ENCODE data around the gene MTG1. TPM values are rescaled to one million over a fixed set of nuclear protein-coding genes. Genes with fewer than 3 reads are reported as not detected.

The MTG1 gene
- total and polyA plus RNA-seq, 8 donors, result 17.2 to 62.9 (median 23.1) TPM

- Histone ChIP-seq H3K36me3 (peaks cover 0 to 19% (median 12%) of the 10 kb centered on the region in 3 donors), H3K4me3 (no peak overlapping the region), H3K4me1 (peaks cover 0 to 6% (median 6%) of the 10 kb centered on the region in 3 donors), H3K27me3 (no peaks in the 10 kb centered on the region), H3K27ac (no peak overlapping the region), H3K9me3 (no peaks in the 10 kb centered on the region)
- FAIRE-seq (no peak), DNase-seq (peak in 1 of 6 donors; percentile 3), ATAC-seq (no peak)
- intact Hi-C loops (cut with DNase I), result no loop called here
- 96% methylated on average over 7 of the region's 7 CpGs for WGBS, 2 donors
- TF ChIP-seq CTCF (IDR thresholded peaks at IDR 0.05), result no peak
These were observed 4.0 kb downstream of the MTG1 start for GRCh38 chr10:133397938-133398337.

GRCh38 chr10:133399123-133399601, 5.2 kb downstream of the MTG1 start:
- no peak for FAIRE-seq
- peaks cover 0 to 6% (median 6%) of the 10 kb centered on the region in 3 donors for H3K4me1 ChIP-seq
- TF ChIP-seq CTCF (IDR thresholded peaks at IDR 0.05), result no peak
- no peaks in the 10 kb centered on the region for H3K27me3 ChIP-seq
- no peak for ATAC-seq
- peaks cover 0 to 19% (median 12%) of the 10 kb centered on the region in 3 donors for H3K36me3 ChIP-seq
- no peak overlapping the region for H3K27ac ChIP-seq
- WGBS, 2 donors, result 95 to 97% methylated on average over 19 of the region's 19 CpGs
- no peak overlapping the region for H3K4me3 ChIP-seq
- peak in 2 of 6 donors; percentile 10 to 37 for DNase-seq
- no peaks in the 10 kb centered on the region for H3K9me3 ChIP-seq
- intact Hi-C loops (cut with DNase I), result no loop called here

GRCh38 chr10:133400624-133401424, 6.9 kb downstream of the MTG1 start:
- Histone ChIP-seq H3K4me1 (no peaks in the 10 kb centered on the region), H3K9me3 (no peaks in the 10 kb centered on the region), H3K36me3 (peaks cover 0 to 19% (median 12%) of the 10 kb centered on the region in 3 donors), H3K4me3 (no peak overlapping the region), H3K27ac (no peak overlapping the region), H3K27me3 (no peaks in the 10 kb centered on the region)
- DNase-seq (peak in 2 of 6 donors; percentile 5 to 20), FAIRE-seq (no peak), ATAC-seq (no peak)
- WGBS, 2 donors, result 90% methylated on average over 10 of the region's 10 CpGs
- intact Hi-C loops (cut with DNase I), result no loop called here
- no peak for TF ChIP-seq CTCF (IDR thresholded peaks at IDR 0.05)

GRCh38 chr10:133401500-133401899, 7.5 kb downstream of the MTG1 start:
- FAIRE-seq (no peak), DNase-seq (peak in 3 of 6 donors; percentile 4 to 40 (median 26)), ATAC-seq (no peak)
- TF ChIP-seq CTCF (IDR thresholded peaks at IDR 0.05), result no peak
- H3K36me3 ChIP-seq, result peaks cover 0 to 19% (median 9%) of the 10 kb centered on the region in 3 donors
- no peaks in the 10 kb centered on the region for H3K4me1 ChIP-seq
- intact Hi-C loops (cut with DNase I), result no loop called here
- H3K9me3 ChIP-seq, result no peaks in the 10 kb centered on the region
- 94 to 96% methylated on average over 12 of the region's 12 CpGs for WGBS, 2 donors
- no peak overlapping the region for H3K4me3 ChIP-seq
- no peaks in the 10 kb centered on the region for H3K27me3 ChIP-seq
- no peak overlapping the region for H3K27ac ChIP-seq

Data from pancreas (tissue), 10 donors.